GM10266 (cell line): ENCODE data around the gene LRMDA.

Source experiments
- DNase-seq: peaks from one replicate; pipeline ENCODE4 v3.0.0; 2012; ENCODE audit errors: extremely low spot score
- TF ChIP-seq, protein P1 (sequence below): IDR thresholded peaks from 2 replicates; pipeline ENCODE4 v1.5.1; 2012; ENCODE audit warnings: mild to moderate bottlenecking, low read depth; ENCODE audit not compliant: control insufficient read depth, insufficient read depth; ENCODE audit errors: missing control alignments

LRMDA gene

GRCh38 chr10:75640381-75640780 is 209.0 kb downstream of the LRMDA start:
- no peak for DNase-seq
- TF ChIP-seq, protein P1, sequence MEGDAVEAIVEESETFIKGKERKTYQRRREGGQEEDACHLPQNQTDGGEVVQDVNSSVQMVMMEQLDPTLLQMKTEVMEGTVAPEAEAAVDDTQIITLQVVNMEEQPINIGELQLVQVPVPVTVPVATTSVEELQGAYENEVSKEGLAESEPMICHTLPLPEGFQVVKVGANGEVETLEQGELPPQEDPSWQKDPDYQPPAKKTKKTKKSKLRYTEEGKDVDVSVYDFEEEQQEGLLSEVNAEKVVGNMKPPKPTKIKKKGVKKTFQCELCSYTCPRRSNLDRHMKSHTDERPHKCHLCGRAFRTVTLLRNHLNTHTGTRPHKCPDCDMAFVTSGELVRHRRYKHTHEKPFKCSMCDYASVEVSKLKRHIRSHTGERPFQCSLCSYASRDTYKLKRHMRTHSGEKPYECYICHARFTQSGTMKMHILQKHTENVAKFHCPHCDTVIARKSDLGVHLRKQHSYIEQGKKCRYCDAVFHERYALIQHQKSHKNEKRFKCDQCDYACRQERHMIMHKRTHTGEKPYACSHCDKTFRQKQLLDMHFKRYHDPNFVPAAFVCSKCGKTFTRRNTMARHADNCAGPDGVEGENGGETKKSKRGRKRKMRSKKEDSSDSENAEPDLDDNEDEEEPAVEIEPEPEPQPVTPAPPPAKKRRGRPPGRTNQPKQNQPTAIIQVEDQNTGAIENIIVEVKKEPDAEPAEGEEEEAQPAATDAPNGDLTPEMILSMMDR: no peak

DNA sequence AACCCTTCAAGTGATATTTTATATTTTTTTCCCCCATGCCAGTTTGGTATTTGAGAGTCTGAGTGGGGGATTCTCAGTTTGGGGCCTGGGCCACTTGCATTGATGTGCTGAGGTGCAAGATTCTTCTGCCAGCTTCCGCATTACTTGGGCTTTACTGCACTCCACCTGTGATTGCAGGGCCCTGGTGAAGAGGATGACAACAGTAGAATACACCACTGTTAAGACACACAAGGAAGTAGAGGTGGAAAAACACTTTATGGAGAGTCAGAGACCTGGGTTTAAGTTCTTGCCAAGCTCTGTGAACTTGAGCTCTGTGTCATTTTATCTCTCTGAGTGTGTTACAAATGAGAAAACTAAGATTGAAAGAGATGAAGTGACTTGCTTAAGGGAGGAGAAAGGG is 209.4 kb downstream of the LRMDA start:
- no peak for DNase-seq
- TF ChIP-seq, protein P1: no peak

DNA sequence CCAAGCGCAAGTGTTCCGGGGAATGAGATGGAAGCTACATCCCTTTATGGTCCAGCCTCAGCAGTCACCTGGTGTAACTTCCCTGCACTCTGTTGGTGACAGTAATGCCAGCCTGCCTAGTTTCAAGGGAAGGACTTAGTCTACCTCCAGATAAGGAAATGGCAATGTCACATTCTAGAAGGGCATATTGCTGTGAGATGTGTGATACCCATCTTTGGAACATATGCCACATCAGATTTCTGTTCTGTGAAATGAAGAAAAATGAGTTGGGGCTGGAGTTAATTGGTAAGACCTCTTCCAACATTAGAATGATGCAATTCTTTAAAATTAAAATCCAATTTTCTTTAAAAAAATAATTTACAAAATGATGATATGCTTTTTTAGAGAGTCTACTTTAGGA is 212.0 kb downstream of the LRMDA start:
- no peak for DNase-seq
- TF ChIP-seq, protein P1: no peak

GRCh38 chr10:75643944-75644692 is 212.7 kb downstream of the LRMDA start:
- TF ChIP-seq, protein P1: no peak
- DNase-seq: no peak

DNA sequence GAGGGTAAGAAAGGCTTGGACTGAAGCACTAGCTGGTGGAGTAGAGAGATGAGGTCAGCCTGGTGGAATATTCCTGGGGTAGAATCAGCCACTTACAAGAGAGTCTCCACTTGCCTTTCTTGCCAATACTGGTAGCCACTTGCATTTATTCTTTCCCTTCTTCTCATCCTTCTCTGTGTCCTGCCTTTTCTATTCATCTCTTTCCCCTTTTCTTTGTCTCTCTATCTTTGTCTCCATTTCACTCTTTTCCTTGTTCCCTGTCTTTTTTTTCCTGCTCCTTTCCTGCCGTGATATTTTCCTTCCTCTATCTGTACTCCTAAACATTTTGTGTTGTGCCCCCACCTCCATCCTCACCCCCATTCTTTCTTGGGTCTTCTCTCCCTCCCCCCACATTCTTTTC is 214.3 kb downstream of the LRMDA start:
- TF ChIP-seq, protein P1: no peak
- DNase-seq: no peak

- TF ChIP-seq, protein P1: no peak
- no peak for DNase-seq
Observed at GRCh38 chr10:75646218-75646915, 214.9 kb downstream of the LRMDA start.

GRCh38 chr10:75646916-75647315 is 215.5 kb downstream of the LRMDA start:
- TF ChIP-seq, protein P1: no peak
- DNase-seq: no peak
